Head of caudate nucleus (tissue), 42 donors: ENCODE results near the gene LATS2.
"Not testable (repeated sequence)": the region's sequence is repeated elsewhere in the genome, so short reads cannot be mapped to it uniquely, and the experiment has no call there.

Source experiments
- DNase-seq, 42 donors: peaks; one replicate each; pipeline versions ENCODE4 v3.0.0 to v3.0.0-alpha.2; 2020 to 2021; ENCODE audit warnings: mixed read lengths in 7 of 42
- intact Hi-C: fragments of 100-400 bp; cut with DNase I; formaldehyde crosslinking; loops from one replicate; pipeline ENCODE4 v1.15.0; 2022

LATS2 gene

DNA sequence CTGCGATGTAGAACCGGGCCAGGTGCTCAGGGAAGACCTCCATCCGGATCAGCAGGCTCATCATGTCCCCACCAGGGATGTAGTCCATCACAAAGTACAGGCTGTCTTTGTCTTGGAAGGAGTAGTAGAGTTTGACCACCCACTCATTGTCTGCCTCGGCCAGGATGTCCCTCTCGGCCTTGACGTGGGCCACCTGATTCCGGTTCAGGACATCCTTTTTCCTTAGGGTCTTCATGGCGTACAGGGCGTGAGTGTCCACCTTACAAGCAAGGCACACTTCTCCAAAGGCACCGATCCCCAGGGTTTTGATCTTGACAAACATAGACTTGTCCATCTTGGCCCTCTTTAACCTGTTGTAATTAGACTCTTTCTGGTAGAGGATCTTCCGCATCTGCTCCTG, 78.0 kb downstream of the LATS2 start:
- no peak for DNase-seq
- intact Hi-C loops, result no loop called here

- intact Hi-C loops, result no loop called here
Measured at GRCh38 chr13:20981370-20982095, 79.9 kb downstream of the LATS2 start.

GRCh38 chr13:20980899-20981298, 80.5 kb downstream of the LATS2 start:
- no peak for DNase-seq
- intact Hi-C loops, result no loop called here

More at GRCh38 chr13:20981370-20982095, 79.9 kb downstream of the LATS2 start:
- no peak for DNase-seq

GRCh38 chr13:20980430-20980829, 81.0 kb downstream of the LATS2 start:
- intact Hi-C loops, result no loop called here
- DNase-seq, result no peak

DNA sequence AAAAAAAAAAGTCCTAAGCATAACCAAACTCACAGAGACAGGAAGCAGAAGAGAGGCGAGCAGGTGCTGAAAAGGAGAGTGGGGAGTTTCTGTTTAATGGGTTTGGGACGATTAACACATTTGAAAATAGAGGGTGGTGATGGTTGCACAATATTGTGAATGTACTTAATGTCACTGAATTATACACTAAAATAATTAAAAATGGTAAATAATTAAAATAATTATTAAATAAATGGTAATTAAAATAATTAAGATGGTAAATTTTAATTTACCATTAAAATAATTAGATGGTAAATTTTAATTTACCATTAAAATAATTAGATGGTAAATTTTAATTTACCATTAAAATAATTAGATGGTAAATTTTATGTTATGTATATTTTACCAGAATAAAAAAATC, 84.0 kb downstream of the LATS2 start:
- intact Hi-C loops, result no loop called here

DNA sequence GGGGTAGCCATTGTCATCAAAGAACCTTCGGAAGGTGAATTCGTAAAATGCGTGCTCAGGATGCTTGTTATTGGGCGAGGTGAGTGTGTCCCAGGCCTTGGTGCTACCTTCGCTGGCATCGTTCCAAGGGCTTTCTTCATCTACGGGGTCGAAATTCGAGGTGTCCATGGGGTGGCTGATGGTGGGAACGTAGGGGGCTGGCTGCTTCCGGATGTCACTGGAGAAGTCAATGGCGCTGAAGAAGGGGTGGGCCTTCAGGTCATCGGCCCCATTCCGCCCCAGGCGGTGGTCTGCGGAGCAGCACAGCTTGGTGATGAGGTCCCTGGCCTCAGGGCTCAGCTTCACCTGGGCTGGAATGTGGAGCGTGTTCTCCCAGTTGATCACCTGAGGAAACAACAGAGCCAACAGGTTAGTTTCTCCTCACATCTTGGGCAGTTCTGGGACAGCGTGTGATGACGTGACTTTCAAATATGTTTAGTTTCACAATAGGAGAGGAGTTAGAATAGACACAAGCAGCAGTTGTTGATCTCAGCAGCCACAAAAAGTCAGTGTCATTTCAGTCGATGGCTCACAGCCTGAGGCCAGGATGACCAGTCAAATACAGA, 86.3 kb downstream of the LATS2 start:
- no peak for DNase-seq
- intact Hi-C loops, result no loop called here

More for the DNA sequence above, 84.0 kb downstream of the LATS2 start:
- no peak for DNase-seq

- no peak for DNase-seq
- intact Hi-C loops, result no loop called here
Measured at GRCh38 chr13:20973886-20974425, 87.4 kb downstream of the LATS2 start.

DNA sequence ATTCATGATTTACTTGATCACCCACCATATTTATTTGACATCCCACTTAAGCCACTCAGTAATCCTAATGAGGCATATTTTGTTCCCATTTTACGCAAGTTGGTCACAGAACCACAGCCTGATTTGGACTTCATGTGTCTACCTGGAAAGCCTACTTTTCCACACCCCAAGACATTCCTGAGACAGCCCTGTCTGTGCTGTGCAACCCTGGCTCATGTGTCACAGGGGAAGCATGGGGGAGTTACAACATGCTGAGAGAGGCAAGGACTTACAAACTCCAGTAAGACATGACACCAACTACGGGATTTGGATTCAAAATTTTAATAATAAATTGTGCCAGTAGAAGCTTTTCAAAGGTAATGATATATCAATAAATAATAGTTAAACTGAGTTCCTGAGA, 88.7 kb downstream of the LATS2 start:
- no peak for DNase-seq
- intact Hi-C loops, result no loop called here

DNA sequence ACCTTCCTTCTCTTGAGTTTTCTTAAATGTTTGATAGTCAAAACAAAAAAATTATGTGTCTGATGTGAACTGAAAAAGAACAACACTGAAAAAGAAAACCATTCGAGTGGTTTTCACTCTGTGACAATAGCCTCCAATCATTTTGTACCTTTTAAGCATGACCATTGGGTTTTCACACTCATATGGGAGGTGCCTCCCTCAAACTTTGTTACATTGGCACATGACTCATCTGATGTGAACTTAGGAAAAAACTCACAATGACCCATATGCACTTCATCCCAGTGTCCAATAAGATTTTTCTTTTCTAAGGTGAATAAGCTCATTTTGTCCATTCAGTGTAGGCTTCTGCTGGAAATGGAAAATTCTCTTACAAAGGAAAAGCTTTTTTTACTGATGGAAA, 92.2 kb downstream of the LATS2 start:
- no peak for DNase-seq
- intact Hi-C loops, result no loop called here

DNA sequence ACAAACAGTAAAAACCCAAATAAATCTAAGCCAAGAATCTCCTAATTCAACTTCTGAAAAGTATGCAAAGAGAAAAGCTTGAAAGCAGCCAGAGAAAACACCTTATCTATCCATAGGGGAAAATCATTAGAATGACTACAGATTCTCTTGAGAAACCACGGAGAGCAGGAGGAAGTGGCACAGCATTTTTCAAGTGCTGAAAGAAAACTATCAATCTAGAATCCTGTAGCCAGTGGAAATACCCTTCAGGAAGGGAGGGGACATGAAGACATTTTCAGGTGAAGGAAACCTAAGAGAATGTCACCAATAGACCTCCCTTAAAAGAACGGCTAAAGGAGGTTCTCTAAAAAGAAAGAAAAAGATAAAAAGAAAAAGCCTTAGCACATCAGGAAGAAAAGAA, 92.6 kb downstream of the LATS2 start:
- intact Hi-C loops, result no loop called here
- DNase-seq, result no peak

GRCh38 chr13:20967340-20967739, 94.0 kb downstream of the LATS2 start:
- intact Hi-C loops, result no loop called here
- DNase-seq, result no peak

GRCh38 chr13:20964904-20965303, 96.5 kb downstream of the LATS2 start:
- DNase-seq, result no peak
- intact Hi-C loops, result no loop called here

DNA sequence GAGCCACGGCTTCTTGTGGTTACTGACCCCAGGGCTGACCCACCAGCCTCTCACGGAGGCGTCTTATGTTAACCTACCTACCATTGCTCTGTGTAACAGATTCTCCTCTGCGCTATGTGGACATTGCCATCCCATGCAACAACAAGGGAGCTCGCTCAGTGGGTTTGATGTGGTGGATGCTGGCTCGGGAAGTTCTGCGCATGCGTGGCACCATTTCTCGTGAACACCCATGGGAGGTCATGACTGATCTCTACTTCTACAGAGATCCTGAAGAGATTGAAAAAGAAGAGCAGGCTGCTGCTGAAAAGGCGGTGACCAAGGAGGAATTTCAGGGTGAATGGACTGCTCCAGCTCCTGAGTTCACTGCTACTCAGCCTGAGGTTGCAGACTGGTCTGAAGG, 99.7 kb downstream of the LATS2 start:
- intact Hi-C loops, DNase-seq: not testable (repeated sequence)

DNA sequence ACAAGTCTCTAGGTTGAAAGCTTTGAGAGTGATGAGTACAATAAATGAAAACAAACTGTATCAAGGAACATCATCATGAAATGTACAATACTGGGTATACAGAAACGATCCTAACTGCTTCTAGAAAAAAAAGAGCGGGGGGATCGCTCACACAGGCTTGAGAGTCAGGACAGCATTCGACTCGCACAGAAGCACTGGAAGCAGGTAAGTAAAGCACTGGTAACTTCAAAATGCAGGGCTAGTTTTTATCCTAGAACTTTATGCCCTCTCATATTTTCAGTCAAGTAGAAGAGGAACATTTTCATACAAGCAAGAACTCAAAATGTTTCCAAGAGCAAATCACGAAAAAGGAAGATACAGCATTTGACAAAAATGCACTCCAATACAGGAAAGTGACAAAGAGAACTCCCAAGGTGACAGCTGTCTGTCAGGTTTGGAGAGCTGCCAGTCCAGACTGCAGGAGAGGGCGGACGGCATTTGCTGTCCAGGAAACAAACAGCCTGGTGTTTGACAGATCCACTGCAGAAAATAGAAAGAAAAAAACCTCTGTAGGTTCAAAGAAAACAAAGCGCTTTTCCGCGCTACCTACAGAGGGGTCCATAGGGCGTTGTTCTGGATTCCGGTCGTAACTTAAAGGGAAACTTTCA, 100.6 kb downstream of the LATS2 start:
- no peak for DNase-seq
- intact Hi-C loops, result no loop called here

DNA sequence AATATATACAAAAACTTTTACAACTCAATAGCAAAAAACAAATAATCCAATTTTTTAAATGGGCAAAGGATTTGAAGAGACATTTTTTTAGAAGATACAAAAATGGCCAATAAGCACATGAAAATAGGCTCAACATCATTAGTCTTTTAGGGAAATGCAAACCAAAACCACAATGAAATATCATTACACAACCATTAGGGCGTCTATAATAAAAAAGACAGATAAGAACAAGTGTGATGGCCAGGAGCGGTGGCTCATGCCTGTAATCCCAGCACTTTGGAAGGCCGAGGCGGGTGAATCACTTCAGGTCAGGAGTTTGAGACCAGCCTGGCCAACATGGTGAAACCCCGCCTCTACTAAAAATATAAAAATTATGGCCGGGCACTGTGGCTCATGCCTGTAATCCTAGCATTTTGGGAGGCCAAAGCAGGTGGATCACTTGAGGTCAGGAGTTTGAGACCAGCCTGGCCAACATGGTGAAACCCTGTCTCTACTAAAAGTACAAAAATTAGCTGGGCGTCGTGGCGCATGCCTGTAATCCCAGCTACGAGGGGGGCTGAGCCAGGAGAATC, 104.3 kb downstream of the LATS2 start:
- DNase-seq, intact Hi-C loops: not testable (repeated sequence)

GRCh38 chr13:20955496-20955895, 105.9 kb downstream of the LATS2 start:
- DNase-seq, result no peak
- intact Hi-C loops, result no loop called here

GRCh38 chr13:20953245-20953931, 108.0 kb downstream of the LATS2 start:
- intact Hi-C loops, result no loop called here
- DNase-seq, result no peak

DNA sequence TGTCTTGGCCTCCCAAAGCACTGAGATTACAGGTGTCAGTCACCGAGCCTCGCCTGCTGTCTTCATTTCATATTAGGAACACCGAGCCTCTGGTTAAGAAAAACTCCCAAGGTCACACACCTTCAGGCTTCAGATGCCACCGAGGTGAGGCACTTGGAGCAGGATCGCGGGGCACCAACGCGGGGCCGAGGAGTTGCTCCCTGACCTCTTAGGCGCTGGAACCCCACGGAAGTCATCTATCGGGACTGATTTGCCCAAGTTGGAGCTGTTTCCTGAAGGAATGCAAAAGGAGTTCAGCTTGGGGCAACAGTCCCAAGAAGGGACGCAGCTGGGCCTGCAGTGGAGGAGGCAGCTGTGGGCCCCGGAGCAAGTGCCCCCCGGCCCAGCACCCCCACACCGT, 108.5 kb downstream of the LATS2 start:
- intact Hi-C loops, result no loop called here
- DNase-seq, result no peak

- intact Hi-C loops, result loop anchor here (10.0 kb wide), 2 partner anchors 117 to 187 kb away; partner anchors contain the start of gene LATS2
- not testable (repeated sequence) for DNase-seq
Measured at GRCh38 chr13:20948001-20948400, 113.4 kb downstream of the LATS2 start.
